ENCODE data around the gene MAP3K2. TPM values are rescaled to one million over a fixed set of nuclear protein-coding genes. Genes with fewer than 3 reads are reported as not detected.

The MAP3K2 gene
- total RNA-seq, 2 donors from 2014 or later, result 29.3 to 31.2 TPM

- ATAC-seq (no peak), DNase-seq (no peak)
- intact Hi-C loops (cut with DNase I), result no loop called here
Observed at GRCh38 chr2:127421871-127422558, 34.2 kb upstream of the MAP3K2 start.

- intact Hi-C loops (cut with DNase I), result no loop called here
- DNase-seq (no peak), ATAC-seq (no peak)
Observed at GRCh38 chr2:127421116-127421800, 33.5 kb upstream of the MAP3K2 start.

- ATAC-seq (no peak), DNase-seq (no peak)
- intact Hi-C loops (cut with DNase I), result no loop called here
Observed at GRCh38 chr2:127420039-127420864, 32.5 kb upstream of the MAP3K2 start.

- ATAC-seq (no peak), DNase-seq (no peak)
- intact Hi-C loops (cut with DNase I), result loop anchor here in 1 of 2 donors (5.0 kb wide), 1 partner anchor 72 kb away; no protein-coding TSS in a partner anchor
Observed at GRCh38 chr2:127419448-127420038, 31.8 kb upstream of the MAP3K2 start.

- intact Hi-C loops (cut with DNase I), result loop anchor here in 1 of 2 donors (5.0 kb wide), 1 partner anchor 72 kb away; no protein-coding TSS in a partner anchor
- ATAC-seq (no peak), DNase-seq (no peak)
Observed at GRCh38 chr2:127419112-127419430, 31.3 kb upstream of the MAP3K2 start.

GRCh38 chr2:127418300-127419111 lies 30.7 kb upstream of the MAP3K2 start, which contains the start of gene PROC:
Gene PROC, plus strand, starts transcription at chr2:127418427. Its CDS starts 1,516 bp downstream, at chr2:127419943.
- ATAC-seq (no peak), DNase-seq (no peak)
- intact Hi-C loops (cut with DNase I), result loop anchor here in 1 of 2 donors (5.0 kb wide), 1 partner anchor 71 kb away; no protein-coding TSS in a partner anchor

- intact Hi-C loops (cut with DNase I), result loop anchor here in 1 of 2 donors (5.0 kb wide), 1 partner anchor 70 kb away; no protein-coding TSS in a partner anchor
- DNase-seq, result no peak
- ATAC-seq, result no peak
Observed at GRCh38 chr2:127417406-127417805, 29.6 kb upstream of the MAP3K2 start.

GRCh38 chr2:127416506-127417001 lies 28.8 kb upstream of the MAP3K2 start:
- no peak for ATAC-seq
- intact Hi-C loops (cut with DNase I), result loop anchor here in 1 of 2 donors (5.0 kb wide), 1 partner anchor 69 kb away; no protein-coding TSS in a partner anchor
- no peak for DNase-seq

- intact Hi-C loops (cut with DNase I), result loop anchor here in 1 of 2 donors (5.0 kb wide), 1 partner anchor 69 kb away; no protein-coding TSS in a partner anchor
- ATAC-seq, result peak; percentile 75 to 76
- peak; percentile 63 for DNase-seq
Observed at GRCh38 chr2:127415593-127416505, 28.1 kb upstream of the MAP3K2 start.

- intact Hi-C loops (cut with DNase I), result loop anchor here in 1 of 2 donors (5.0 kb wide), 1 partner anchor 68 kb away; no protein-coding TSS in a partner anchor
- DNase-seq, result no peak
- ATAC-seq, result no peak
Observed at GRCh38 chr2:127414638-127415592, 27.1 kb upstream of the MAP3K2 start.

GRCh38 chr2:127413782-127414637 lies 26.2 kb upstream of the MAP3K2 start:
- intact Hi-C loops (cut with DNase I), result no loop called here
- no peak for DNase-seq
- no peak for ATAC-seq

- no peak for ATAC-seq
- no peak for DNase-seq
- intact Hi-C loops (cut with DNase I), result no loop called here
Observed at GRCh38 chr2:127413200-127413599, 25.4 kb upstream of the MAP3K2 start.

- no peak for DNase-seq
- no peak for ATAC-seq
- intact Hi-C loops (cut with DNase I), result no loop called here
Observed at GRCh38 chr2:127411653-127412369, 24.0 kb upstream of the MAP3K2 start.

- DNase-seq (no peak), ATAC-seq (no peak)
- intact Hi-C loops (cut with DNase I), result no loop called here
Observed at GRCh38 chr2:127410871-127411652, 23.3 kb upstream of the MAP3K2 start.

Measured in left cardiac atrium (tissue), 4 donors.